ENCODE data around the gene SLC19A2.

Gene SLC19A2

DNA sequence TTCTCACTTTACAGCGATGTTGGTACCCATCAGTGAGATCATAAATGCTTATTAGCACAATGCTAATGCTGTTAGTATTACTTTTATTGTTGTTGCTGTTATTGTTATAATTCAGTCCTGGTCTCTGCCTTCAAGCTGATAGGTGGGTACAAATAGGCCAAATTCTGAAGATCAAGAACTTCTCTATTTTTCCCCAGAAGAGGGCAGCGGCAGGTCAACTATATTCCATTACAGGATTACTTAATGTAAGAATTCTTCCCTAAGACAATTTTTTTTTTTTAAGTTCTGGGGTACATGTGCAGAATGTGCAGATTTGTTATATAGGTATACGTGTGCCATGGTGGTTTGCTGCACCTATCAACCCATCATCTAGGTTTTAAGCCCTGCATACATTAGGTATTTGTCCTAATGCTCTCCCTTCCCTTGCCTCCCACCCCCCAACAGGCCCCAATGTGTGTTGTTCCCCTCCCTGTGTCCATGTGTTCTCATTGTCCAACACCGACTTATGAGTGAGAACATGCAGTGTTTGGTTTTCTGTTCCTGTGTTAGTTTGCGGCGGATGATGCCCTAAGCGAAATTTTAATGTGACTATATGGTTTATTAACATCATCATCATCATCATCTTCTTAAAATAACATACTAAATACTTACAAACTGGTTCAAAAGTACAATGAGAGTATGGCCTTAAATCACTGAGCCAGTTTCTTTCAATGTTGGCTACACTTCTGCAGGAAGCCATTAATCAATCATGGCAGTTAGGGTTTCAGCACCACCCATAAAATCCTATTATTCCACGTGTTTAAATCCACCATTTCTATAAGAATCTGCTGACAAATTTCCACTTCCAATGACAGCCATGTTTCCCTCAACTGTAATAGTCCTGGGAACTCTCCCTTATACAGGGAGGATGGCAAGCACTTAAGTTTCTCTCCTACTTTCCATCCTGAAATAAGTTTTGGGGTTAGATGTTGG, 19.2 kb downstream of the SLC19A2 start:
- TF ChIP-seq, protein P1, sequence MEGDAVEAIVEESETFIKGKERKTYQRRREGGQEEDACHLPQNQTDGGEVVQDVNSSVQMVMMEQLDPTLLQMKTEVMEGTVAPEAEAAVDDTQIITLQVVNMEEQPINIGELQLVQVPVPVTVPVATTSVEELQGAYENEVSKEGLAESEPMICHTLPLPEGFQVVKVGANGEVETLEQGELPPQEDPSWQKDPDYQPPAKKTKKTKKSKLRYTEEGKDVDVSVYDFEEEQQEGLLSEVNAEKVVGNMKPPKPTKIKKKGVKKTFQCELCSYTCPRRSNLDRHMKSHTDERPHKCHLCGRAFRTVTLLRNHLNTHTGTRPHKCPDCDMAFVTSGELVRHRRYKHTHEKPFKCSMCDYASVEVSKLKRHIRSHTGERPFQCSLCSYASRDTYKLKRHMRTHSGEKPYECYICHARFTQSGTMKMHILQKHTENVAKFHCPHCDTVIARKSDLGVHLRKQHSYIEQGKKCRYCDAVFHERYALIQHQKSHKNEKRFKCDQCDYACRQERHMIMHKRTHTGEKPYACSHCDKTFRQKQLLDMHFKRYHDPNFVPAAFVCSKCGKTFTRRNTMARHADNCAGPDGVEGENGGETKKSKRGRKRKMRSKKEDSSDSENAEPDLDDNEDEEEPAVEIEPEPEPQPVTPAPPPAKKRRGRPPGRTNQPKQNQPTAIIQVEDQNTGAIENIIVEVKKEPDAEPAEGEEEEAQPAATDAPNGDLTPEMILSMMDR (conservative IDR thresholded peaks at IDR 0.05; ENCODE audit: control insufficient read depth, insufficient read depth, low read depth, low read length): peak; percentile 40
- peak; percentile 61 for DNase-seq (ENCODE audit: low read depth)
- no peak overlapping the region for H3K4me3 ChIP-seq (ENCODE audit: control insufficient read depth, low read depth, low read length)

DNA sequence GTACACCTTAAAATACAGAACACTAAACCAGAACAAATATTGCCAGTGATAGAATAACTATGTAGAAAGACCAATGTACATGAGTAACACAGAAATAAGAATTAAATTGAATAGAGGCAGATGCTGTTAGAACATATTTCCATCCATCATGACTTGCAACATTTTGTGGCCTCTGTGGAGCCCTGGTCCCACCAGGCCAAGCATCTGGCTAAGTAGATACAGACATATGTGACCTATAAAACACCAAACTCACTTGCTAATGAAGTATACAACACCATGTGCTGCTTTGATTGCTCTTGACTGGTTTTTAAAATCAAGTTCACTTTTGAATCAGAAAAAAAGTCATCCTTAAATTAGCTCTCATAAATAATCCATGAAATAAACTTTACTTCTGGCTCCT, 20.5 kb downstream of the SLC19A2 start:
- no peak overlapping the region for H3K4me3 ChIP-seq (ENCODE audit: control insufficient read depth, low read depth, low read length)
- no peak for DNase-seq (ENCODE audit: low read depth)
- TF ChIP-seq, protein P1 (conservative IDR thresholded peaks at IDR 0.05; ENCODE audit: control insufficient read depth, insufficient read depth, low read depth, low read length): no peak

DNA sequence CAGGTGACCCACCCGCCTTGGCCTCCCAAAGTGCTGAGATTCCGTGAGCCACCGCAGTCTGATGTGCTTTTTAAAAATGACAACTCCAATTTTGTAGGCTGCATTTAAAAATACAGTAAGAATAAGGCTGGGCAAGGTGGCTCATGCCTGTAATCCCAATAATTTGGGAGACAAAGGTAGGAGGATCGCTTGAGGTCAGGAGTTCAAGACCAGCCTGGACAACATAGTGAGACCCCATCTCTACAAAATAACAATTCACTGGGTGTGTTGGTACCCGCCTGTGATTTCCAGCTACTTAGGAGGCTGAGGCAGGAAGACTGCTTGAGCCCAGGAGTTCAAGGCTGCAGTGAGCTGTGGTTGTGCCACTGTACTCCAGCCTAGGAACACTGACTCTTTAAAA, 23.4 kb downstream of the SLC19A2 start:
- H3K4me3 ChIP-seq (ENCODE audit: control insufficient read depth, low read depth, low read length): no peak overlapping the region
- TF ChIP-seq, protein P1 (conservative IDR thresholded peaks at IDR 0.05; ENCODE audit: control insufficient read depth, insufficient read depth, low read depth, low read length): no peak
- DNase-seq (ENCODE audit: low read depth): no peak

DNA sequence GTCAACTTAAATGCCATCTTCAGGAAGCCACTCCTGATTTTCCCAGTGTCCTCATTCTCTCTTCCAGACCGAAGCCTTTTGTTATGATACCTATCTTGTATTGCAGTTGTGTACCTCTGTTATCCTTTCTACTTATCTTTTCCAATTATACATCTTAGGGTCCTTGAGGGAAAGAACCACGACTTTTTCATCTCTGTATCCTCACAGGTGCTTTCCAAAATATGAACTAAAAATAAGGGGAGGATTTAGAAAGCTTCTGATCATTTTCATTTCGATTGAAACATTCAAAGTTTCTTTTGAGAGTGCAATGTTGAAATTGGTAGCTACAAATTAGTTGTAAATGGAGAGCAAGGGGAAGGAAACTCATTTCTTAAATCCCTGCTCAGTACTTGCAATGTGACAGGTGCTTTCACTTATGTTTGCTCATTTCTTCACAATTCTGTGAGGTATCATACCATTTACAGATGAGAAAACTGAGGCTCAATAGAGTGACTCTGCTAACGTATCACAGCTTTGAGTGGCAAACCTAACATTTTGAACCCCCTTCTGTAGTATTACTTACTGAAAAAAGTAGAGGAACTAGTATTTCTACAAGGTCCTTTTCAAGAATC, 24.2 kb downstream of the SLC19A2 start:
- DNase-seq (ENCODE audit: low read depth): no peak
- no peak overlapping the region for H3K4me3 ChIP-seq (ENCODE audit: control insufficient read depth, low read depth, low read length)
- TF ChIP-seq, protein P1 (conservative IDR thresholded peaks at IDR 0.05; ENCODE audit: control insufficient read depth, insufficient read depth, low read depth, low read length): no peak

DNA sequence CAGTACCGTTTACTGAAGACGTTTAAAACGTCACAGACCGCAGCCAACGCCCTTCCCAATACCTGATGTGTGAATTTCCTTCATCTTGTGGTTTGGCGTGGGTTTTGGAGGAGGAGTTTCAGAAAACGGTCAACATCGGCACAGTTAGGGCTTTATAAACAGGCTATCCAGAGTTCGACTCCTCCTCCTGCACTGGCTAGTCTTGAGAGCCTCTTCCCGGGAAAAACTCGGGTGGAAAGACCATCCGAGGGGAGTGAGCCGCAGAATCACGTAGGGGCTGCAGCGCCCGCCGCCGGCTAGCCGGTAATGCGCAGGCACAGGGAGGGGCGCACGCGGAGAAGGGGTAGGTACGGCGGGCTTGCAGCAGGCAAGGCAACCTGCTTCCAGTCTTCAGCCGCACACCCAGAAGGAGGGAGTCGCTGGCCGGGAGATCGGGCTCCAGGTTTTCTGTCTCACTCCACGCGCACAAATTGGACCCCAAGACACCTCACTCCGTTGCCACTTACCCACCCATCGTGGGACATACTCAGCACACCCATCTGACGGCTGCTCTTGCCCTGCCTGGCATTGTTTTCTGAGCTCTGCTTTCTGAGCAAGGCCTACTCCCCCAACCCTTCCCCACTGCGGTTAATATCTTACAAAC, 25.4 kb downstream of the SLC19A2 start:
- peak overlapping the region; percentile 34 for H3K4me3 ChIP-seq (ENCODE audit: control insufficient read depth, low read depth, low read length)
- DNase-seq (ENCODE audit: low read depth): peak; percentile 76
- TF ChIP-seq, protein P1 (conservative IDR thresholded peaks at IDR 0.05; ENCODE audit: control insufficient read depth, insufficient read depth, low read depth, low read length): no peak

DNA sequence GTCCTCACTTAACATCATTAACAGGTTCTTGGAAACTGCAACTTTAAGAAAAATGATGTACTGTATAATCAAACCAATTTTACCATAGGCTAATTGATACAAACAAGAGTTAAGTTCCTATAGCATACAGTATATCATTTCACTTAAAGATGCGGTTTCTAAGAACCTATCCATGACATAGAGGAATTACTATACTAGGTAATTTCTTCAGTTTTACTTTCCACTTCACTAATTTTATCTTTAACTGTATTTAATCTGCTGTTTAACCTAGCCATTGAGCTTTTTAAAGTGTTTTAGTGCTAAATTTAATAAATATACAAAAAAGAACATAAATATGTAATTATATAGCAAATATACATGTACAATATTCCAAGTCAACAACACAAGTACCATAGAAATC, 28.3 kb downstream of the SLC19A2 start:
- no peak overlapping the region for H3K4me3 ChIP-seq (ENCODE audit: control insufficient read depth, low read depth, low read length)
- TF ChIP-seq, protein P1 (conservative IDR thresholded peaks at IDR 0.05; ENCODE audit: control insufficient read depth, insufficient read depth, low read depth, low read length): no peak
- no peak for DNase-seq (ENCODE audit: low read depth)
